ENCODE data around the gene SEMA4C. TPM values are rescaled to one million over a fixed set of nuclear protein-coding genes. Genes with fewer than 3 reads are reported as not detected.

Gene SEMA4C
- total and polyA plus RNA-seq, 2 of the 4 experiments (the other 2 are of a cell fraction), result 15.8 to 24.3 TPM

GRCh38 chr2:96824079-96824870 is 45.6 kb downstream of the SEMA4C start:
- no peak overlapping the region for H2BK15ac ChIP-seq (ENCODE audit: low read depth, low read length)
- 0 out of 2 replicates have a peak overlapping the region, but pooled peaks have one; percentile 1 for H2AK5ac ChIP-seq (ENCODE audit: low read depth, low read length)
- no peak overlapping the region for H2AFZ ChIP-seq (replicated peaks; ENCODE audit: low read length, poor library complexity)
- H4K20me1 ChIP-seq (ENCODE audit: insufficient read depth, low read length), result peaks cover 37% of the 10 kb centered on the region
- 38% methylated on average over 2 of the region's 6 CpGs; no CpG with 5 or more reads in 1 of the 2 experiments for WGBS, 2 experiments (ENCODE audit: extremely low coverage in 2 of 2, insufficient read length in 1 of 2)
- POLR2A ChIA-PET (ENCODE audit: unreplicated experiment), result no interaction called here
- H2AK9ac ChIP-seq (replicated peaks; ENCODE audit: low read depth, low read length, poor library complexity), result no peak overlapping the region
- no peak overlapping the region for H3K14ac ChIP-seq (replicated peaks; ENCODE audit: low read depth, low read length)
- H3K27me3 ChIP-seq (ENCODE audit: control insufficient read depth, insufficient read depth, low read length), result no peaks in the 10 kb centered on the region
- ATAC-seq (ENCODE audit: low read depth) (peak; percentile 93), DNase-seq (peak; percentile 83)
- H3K56ac ChIP-seq (ENCODE audit: extremely low read depth, insufficient read depth, low read length), result no peak overlapping the region
- no peak overlapping the region for H4K91ac ChIP-seq (ENCODE audit: insufficient read depth, low read depth, low read length)
- no peaks in the 10 kb centered on the region for H3K9me3 ChIP-seq (ENCODE audit: control insufficient read depth, insufficient read depth, low read length)
- no peak overlapping the region for H4K8ac ChIP-seq (ENCODE audit: low read depth in 2 of 2, low read length in 2 of 2)
- in situ Hi-C loops (cut with MboI; ENCODE audit: low sequenced_read_pairs) (no loop called here), intact Hi-C loops (cut with micrococcal nuclease) (no loop called here), dilution Hi-C loops (cut with HindIII; ENCODE audit: low sequenced_read_pairs, unreplicated experiment) (no loop called here)
- H3K9ac ChIP-seq (ENCODE audit: low read depth, low read length), result no peak overlapping the region
- no peak overlapping the region for H3K18ac ChIP-seq (ENCODE audit: low read depth, low read length)
- peaks cover 16 to 44% of the 10 kb centered on the region in 2 experiments for H3K79me1 ChIP-seq (ENCODE audit: low read depth in 1 of 2, low read length in 2 of 2)
- BruUV-seq (replicated peaks), result no TSS peak
- no peak overlapping the region for H2BK5ac ChIP-seq (ENCODE audit: low read depth, low read length, poor library complexity, severe bottlenecking)
- peaks cover 8% of the 10 kb centered on the region; the same call in 1 of the 2 replicates for H3K4me1 ChIP-seq (ENCODE audit: control insufficient read depth, insufficient read depth, low read length)
- H2BK20ac ChIP-seq (ENCODE audit: low read depth, low read length), result no peak overlapping the region
- no peak overlapping the region for H4K5ac ChIP-seq (ENCODE audit: low read depth, low read length)
- peaks cover 23% of the 10 kb centered on the region for H3K36me3 ChIP-seq (ENCODE audit: control insufficient read depth, insufficient read depth, low read length)
- no peak overlapping the region for H3K4ac ChIP-seq (ENCODE audit: low read depth, low read length)
- no peak overlapping the region for H3K4me3 ChIP-seq (ENCODE audit: insufficient read depth, low read depth, low read length)
- no peak overlapping the region for H3K4me2 ChIP-seq (ENCODE audit: low read depth, low read length)
- CTCF ChIA-PET, result interaction anchor here (1.0 to 1.2 kb wide), 4 partner anchors 9 to 127 kb away, joined by 3 to 5 read pairs (median 4); partner anchors contain the start of gene ANKRD39
- no peak overlapping the region for H2BK120ac ChIP-seq (ENCODE audit: low read depth, low read length)
- no peak overlapping the region for H3K27ac ChIP-seq (ENCODE audit: insufficient read depth, low read length)
- H3K9me1 ChIP-seq (ENCODE audit: insufficient read depth, low read length), result peaks cover 12% of the 10 kb centered on the region; the same call in 1 of the 2 replicates
- peak overlapping the region; percentile 26; the same call in 1 of the 2 replicates for H3K23ac ChIP-seq (ENCODE audit: low read depth, low read length)
- TF ChIP-seq ELK1 (IDR thresholded peaks at IDR 0.05; ENCODE audit: borderline replicate concordance, low read depth, low read length) (no peak), MAZ (IDR thresholded peaks at IDR 0.05; ENCODE audit: borderline replicate concordance, low read depth, low read length) (no peak), MXI1 (IDR thresholded peaks at IDR 0.05; ENCODE audit: borderline replicate concordance, low read depth, low read length) (no peak), CEBPB (IDR thresholded peaks at IDR 0.05; ENCODE audit: low read depth, low read length) (no peak), RAD21 (IDR thresholded peaks at IDR 0.05; ENCODE audit: low read length) (no peak), CTCF (conservative IDR thresholded peaks at IDR 0.05; ENCODE audit: low read depth, low read length) (no peak), MAFK (IDR thresholded peaks at IDR 0.05; ENCODE audit: low read depth, low read length) (no peak), RCOR1 (IDR thresholded peaks at IDR 0.05; ENCODE audit: insufficient replicate concordance, low read length) (no peak), POLR2A (IDR thresholded peaks at IDR 0.05; ENCODE audit: low read depth, low read length) (no peak), BHLHE40 (IDR thresholded peaks at IDR 0.05; ENCODE audit: low read depth, low read length) (no peak), CHD1 (IDR thresholded peaks at IDR 0.05; ENCODE audit: low read depth, low read length) (no peak), RFX5 (IDR thresholded peaks at IDR 0.05; ENCODE audit: low read depth, low read length) (no peak), FOS (IDR thresholded peaks at IDR 0.05; ENCODE audit: low read depth, low read length) (no peak), SMC3 (IDR thresholded peaks at IDR 0.05; ENCODE audit: low read depth, low read length) (no peak), USF2 (IDR thresholded peaks at IDR 0.05; ENCODE audit: low read depth, low read length) (no peak)
